SK-N-SH (cell line): ENCODE results near the gene GOLGA8N.

Experiments
- CHD2 ChIP-seq: fragments of 150-350 bp; IDR thresholded peaks from 2 replicates; pipeline ENCODE4 v1.6.1; 2018; ENCODE audit warnings: low read length; ENCODE audit not compliant: partially characterized antibody
- EP300 ChIP-seq, 2 experiments: IDR thresholded peaks; 2 replicates each; pipeline versions ENCODE4 v1.4.0 to v1.6.1; 2012; ENCODE audit warnings: borderline replicate concordance in 1 of 2, low read depth in 1 of 2, low read length in 1 of 2
- EZH2phosphoT487 ChIP-seq: fragments of 200-600 bp; sonication (generic); IDR thresholded peaks from 2 replicates; pipeline ENCODE4 v1.6.1; 2017; ENCODE audit warnings: low read depth, mixed run types, mild to moderate bottlenecking, antibody characterized with exemption, moderate library complexity, borderline replicate concordance
- JUND ChIP-seq: IDR thresholded peaks from 2 replicates; pipeline ENCODE4 v1.4.0; 2012
- MXI1 ChIP-seq: IDR thresholded peaks from 2 replicates; pipeline ENCODE4 v1.6.1; 2012; ENCODE audit warnings: mild to moderate bottlenecking, low read depth, low read length, improper control_type of control experiment
- POLR2AphosphoS5 ChIP-seq: IDR thresholded peaks from 2 replicates; pipeline ENCODE4 v1.6.1; 2012; ENCODE audit warnings: low read depth, low read length
- RFX5 ChIP-seq: IDR thresholded peaks from 2 replicates; pipeline ENCODE4 v1.6.1; 2012; ENCODE audit warnings: mild to moderate bottlenecking, improper control_type of control experiment, low read length
- TF ChIP-seq, protein P1 (sequence below): fragments of 150-350 bp; IDR thresholded peaks from 2 replicates; pipeline ENCODE4 v1.6.1; 2017; ENCODE audit warnings: antibody characterized with exemption, low read length, low read depth, borderline replicate concordance
- TF ChIP-seq, protein P2 (sequence below): fragments of 200-600 bp; sonication (generic); IDR thresholded peaks from 2 replicates; pipeline ENCODE4 v1.6.1; 2017; ENCODE audit warnings: antibody characterized with exemption, mild to moderate bottlenecking, moderate library complexity
- TF ChIP-seq, protein P3 (sequence below): IDR thresholded peaks from 2 replicates; pipeline ENCODE4 v1.6.1; 2012; ENCODE audit warnings: mild to moderate bottlenecking, low read depth, low read length, moderate library complexity
- TF ChIP-seq, protein P4 (sequence below): IDR thresholded peaks from 2 replicates; pipeline ENCODE4 v1.4.0; 2012; ENCODE audit warnings: low read depth, borderline replicate concordance
- TF ChIP-seq, protein P5 (sequence below): IDR thresholded peaks from 2 replicates; pipeline ENCODE4 v1.4.0; 2012; ENCODE audit warnings: low read depth
- TF ChIP-seq, protein P6 (sequence below): fragments of 150-350 bp; IDR thresholded peaks from 2 replicates; pipeline ENCODE4 v1.6.1; 2016; ENCODE audit warnings: mild to moderate bottlenecking, low read depth, low read length

DNA sequence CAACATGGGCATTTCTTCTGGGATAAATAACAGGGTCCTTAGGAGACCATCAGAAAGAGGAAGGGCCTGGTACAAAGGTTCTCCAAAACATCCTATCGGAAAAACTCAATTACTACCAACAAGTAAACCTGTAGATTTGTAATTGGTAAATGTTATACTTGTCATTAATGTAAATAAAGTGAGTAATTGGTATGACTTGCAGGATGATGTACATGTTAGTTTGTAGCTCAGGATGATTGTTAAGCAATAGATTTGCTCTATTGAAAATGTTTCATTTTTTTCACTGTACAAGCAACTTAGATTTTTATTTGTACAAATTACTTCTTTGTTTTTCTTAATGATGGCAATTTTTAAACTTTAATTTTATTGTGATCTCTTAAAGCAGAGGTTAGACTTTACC is 44.4 kb downstream of the GOLGA8N start:
- TF ChIP-seq, protein P1, sequence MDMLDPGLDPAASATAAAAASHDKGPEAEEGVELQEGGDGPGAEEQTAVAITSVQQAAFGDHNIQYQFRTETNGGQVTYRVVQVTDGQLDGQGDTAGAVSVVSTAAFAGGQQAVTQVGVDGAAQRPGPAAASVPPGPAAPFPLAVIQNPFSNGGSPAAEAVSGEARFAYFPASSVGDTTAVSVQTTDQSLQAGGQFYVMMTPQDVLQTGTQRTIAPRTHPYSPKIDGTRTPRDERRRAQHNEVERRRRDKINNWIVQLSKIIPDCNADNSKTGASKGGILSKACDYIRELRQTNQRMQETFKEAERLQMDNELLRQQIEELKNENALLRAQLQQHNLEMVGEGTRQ = no peak
- TF ChIP-seq, protein P2, sequence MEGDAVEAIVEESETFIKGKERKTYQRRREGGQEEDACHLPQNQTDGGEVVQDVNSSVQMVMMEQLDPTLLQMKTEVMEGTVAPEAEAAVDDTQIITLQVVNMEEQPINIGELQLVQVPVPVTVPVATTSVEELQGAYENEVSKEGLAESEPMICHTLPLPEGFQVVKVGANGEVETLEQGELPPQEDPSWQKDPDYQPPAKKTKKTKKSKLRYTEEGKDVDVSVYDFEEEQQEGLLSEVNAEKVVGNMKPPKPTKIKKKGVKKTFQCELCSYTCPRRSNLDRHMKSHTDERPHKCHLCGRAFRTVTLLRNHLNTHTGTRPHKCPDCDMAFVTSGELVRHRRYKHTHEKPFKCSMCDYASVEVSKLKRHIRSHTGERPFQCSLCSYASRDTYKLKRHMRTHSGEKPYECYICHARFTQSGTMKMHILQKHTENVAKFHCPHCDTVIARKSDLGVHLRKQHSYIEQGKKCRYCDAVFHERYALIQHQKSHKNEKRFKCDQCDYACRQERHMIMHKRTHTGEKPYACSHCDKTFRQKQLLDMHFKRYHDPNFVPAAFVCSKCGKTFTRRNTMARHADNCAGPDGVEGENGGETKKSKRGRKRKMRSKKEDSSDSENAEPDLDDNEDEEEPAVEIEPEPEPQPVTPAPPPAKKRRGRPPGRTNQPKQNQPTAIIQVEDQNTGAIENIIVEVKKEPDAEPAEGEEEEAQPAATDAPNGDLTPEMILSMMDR = no peak
- TF ChIP-seq JUND = no peak
- TF ChIP-seq, protein P3, sequence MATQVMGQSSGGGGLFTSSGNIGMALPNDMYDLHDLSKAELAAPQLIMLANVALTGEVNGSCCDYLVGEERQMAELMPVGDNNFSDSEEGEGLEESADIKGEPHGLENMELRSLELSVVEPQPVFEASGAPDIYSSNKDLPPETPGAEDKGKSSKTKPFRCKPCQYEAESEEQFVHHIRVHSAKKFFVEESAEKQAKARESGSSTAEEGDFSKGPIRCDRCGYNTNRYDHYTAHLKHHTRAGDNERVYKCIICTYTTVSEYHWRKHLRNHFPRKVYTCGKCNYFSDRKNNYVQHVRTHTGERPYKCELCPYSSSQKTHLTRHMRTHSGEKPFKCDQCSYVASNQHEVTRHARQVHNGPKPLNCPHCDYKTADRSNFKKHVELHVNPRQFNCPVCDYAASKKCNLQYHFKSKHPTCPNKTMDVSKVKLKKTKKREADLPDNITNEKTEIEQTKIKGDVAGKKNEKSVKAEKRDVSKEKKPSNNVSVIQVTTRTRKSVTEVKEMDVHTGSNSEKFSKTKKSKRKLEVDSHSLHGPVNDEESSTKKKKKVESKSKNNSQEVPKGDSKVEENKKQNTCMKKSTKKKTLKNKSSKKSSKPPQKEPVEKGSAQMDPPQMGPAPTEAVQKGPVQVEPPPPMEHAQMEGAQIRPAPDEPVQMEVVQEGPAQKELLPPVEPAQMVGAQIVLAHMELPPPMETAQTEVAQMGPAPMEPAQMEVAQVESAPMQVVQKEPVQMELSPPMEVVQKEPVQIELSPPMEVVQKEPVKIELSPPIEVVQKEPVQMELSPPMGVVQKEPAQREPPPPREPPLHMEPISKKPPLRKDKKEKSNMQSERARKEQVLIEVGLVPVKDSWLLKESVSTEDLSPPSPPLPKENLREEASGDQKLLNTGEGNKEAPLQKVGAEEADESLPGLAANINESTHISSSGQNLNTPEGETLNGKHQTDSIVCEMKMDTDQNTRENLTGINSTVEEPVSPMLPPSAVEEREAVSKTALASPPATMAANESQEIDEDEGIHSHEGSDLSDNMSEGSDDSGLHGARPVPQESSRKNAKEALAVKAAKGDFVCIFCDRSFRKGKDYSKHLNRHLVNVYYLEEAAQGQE = no peak
- TF ChIP-seq RFX5 = no peak
- no peak for TF ChIP-seq EZH2phosphoT487
- TF ChIP-seq POLR2AphosphoS5 = no peak
- TF ChIP-seq EP300 (IDR thresholded peaks at IDR 0.05; ENCODE audit: borderline replicate concordance in 1 of 2, low read depth in 1 of 2, low read length in 1 of 2) = no peak
- TF ChIP-seq, protein P4, sequence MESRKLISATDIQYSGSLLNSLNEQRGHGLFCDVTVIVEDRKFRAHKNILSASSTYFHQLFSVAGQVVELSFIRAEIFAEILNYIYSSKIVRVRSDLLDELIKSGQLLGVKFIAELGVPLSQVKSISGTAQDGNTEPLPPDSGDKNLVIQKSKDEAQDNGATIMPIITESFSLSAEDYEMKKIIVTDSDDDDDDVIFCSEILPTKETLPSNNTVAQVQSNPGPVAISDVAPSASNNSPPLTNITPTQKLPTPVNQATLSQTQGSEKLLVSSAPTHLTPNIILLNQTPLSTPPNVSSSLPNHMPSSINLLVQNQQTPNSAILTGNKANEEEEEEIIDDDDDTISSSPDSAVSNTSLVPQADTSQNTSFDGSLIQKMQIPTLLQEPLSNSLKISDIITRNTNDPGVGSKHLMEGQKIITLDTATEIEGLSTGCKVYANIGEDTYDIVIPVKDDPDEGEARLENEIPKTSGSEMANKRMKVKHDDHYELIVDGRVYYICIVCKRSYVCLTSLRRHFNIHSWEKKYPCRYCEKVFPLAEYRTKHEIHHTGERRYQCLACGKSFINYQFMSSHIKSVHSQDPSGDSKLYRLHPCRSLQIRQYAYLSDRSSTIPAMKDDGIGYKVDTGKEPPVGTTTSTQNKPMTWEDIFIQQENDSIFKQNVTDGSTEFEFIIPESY = no peak
- TF ChIP-seq, protein P5, sequence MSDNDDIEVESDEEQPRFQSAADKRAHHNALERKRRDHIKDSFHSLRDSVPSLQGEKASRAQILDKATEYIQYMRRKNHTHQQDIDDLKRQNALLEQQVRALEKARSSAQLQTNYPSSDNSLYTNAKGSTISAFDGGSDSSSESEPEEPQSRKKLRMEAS = no peak
- TF ChIP-seq MXI1 = no peak
- no peak for TF ChIP-seq CHD2
- TF ChIP-seq, protein P6, sequence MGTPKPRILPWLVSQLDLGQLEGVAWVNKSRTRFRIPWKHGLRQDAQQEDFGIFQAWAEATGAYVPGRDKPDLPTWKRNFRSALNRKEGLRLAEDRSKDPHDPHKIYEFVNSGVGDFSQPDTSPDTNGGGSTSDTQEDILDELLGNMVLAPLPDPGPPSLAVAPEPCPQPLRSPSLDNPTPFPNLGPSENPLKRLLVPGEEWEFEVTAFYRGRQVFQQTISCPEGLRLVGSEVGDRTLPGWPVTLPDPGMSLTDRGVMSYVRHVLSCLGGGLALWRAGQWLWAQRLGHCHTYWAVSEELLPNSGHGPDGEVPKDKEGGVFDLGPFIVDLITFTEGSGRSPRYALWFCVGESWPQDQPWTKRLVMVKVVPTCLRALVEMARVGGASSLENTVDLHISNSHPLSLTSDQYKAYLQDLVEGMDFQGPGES = no peak
